ENCODE measurements around the gene ZNF384. TPM values are rescaled to one million over a fixed set of nuclear protein-coding genes. Genes with fewer than 3 reads are reported as not detected.

ZNF384 gene
- total and polyA plus RNA-seq, 2 experiments from 2014 or later: 20.5 to 35.9 TPM

DNA sequence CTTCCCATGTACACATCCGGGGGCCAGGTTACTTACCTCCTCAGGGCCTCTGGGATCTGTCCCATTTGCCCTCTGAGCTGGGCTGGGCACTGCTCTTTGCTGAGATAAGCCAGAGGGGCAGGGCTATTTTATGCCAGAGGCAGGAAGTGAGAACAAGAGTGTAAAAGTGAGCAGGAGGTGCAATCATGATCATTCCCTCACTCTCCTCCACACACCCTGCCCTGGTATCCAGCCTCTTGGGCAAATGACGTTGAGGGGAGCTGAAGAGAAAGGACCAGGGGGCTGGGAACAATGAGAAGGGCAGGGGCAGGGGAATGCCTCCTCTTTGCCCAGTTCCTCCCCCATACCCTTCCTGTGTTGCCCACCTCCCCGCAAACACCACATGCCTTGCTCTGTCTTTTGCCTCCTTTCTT, 57.6 kb downstream of the ZNF384 start (continued):
- TF ChIP-seq REST (IDR thresholded peaks at IDR 0.05; ENCODE audit: unreplicated experiment): no peak

DNA sequence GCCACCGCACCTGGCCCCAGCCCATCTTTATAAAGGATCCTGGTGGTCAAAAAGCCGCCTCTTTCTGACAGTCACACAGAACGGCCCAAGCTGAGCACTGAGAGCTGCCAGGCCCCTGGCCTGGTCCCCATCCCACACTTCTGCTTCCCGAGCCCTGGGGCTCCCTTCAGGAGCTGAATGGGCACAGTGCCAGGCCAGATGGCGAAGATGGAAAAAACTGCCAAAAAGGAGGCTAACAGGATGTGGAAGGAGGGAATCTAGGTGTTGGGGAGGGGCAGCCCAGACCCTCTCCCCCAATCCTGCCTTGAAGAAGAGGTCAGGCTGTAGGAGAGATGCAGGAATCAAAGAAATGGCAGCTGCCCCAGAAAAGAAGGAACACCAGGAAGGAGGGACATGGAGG, 58.4 kb downstream of the ZNF384 start:
- H3K4me1 ChIP-seq (ENCODE audit: insufficient read depth): no peaks in the 10 kb centered on the region
- H3F3A ChIP-seq (replicated peaks; ENCODE audit: low read depth): 0 out of 2 replicates have a peak, but pooled peaks cover 3% of the 10 kb centered on the region
- Mint-ChIP-seq H3K4me1 (peaks cover 15% of the 10 kb centered on the region), H3K9me3 (no peaks in the 10 kb centered on the region), H3K27ac (no peak overlapping the region), H3K27me3 (ENCODE audit: insufficient read depth, low read depth, poor library complexity) (peaks cover 17% of the 10 kb centered on the region), H3K4me3 (no peak overlapping the region), H3K36me3 (ENCODE audit: low read depth) (no peaks in the 10 kb centered on the region)
- H3K4me3 ChIP-seq: no peak overlapping the region
- no peak overlapping the region for H2AFZ ChIP-seq
- no peaks in the 10 kb centered on the region for H3K27me3 ChIP-seq (ENCODE audit: insufficient read depth)
- H4K20me1 ChIP-seq (replicated peaks; ENCODE audit: insufficient read depth): no peaks in the 10 kb centered on the region
- H3K79me2 ChIP-seq (replicated peaks; ENCODE audit: insufficient read depth): no peaks in the 10 kb centered on the region
- no peaks in the 10 kb centered on the region for H3K36me3 ChIP-seq (ENCODE audit: insufficient read depth)
- no peaks in the 10 kb centered on the region for H3K9me2 ChIP-seq (ENCODE audit: insufficient read depth)
- no peak overlapping the region for H3K4me2 ChIP-seq
- TF ChIP-seq ZNF114 (CRISPR knock-in tag; IDR thresholded peaks at IDR 0.05) (no peak), ETS1 (IDR thresholded peaks at IDR 0.05) (no peak), POLR2AphosphoS5 (IDR thresholded peaks at IDR 0.05; ENCODE audit: low read depth) (no peak), ZNF462 (CRISPR knock-in tag; IDR thresholded peaks at IDR 0.05) (no peak), EZH2 (IDR thresholded peaks at IDR 0.05; ENCODE audit: low read depth, unreplicated experiment) (no peak), NANOG (IDR thresholded peaks at IDR 0.05; ENCODE audit: borderline replicate concordance) (no peak), CREB1 (CRISPR knock-in tag; IDR thresholded peaks at IDR 0.05; ENCODE audit: low read depth) (no peak), ZNF331 (CRISPR knock-in tag; IDR thresholded peaks at IDR 0.05; ENCODE audit: low read depth) (no peak), STAT1 (IDR thresholded peaks at IDR 0.05; ENCODE audit: unreplicated experiment) (no peak)
- H3K27ac ChIP-seq (ENCODE audit: low read depth): no peak overlapping the region
- no peak for DNase-seq (ENCODE audit: low spot score)
- no peak for ATAC-seq

Data from GM23338 (cell line).